ENCODE results near the gene TMEM51. TPM values are rescaled to one million over a fixed set of nuclear protein-coding genes. Genes with fewer than 3 reads are reported as not detected.
"Not testable (repeated sequence)": the region's sequence is repeated elsewhere in the genome, so short reads cannot be mapped to it uniquely, and the experiment has no call there.

TMEM51 gene
- total RNA-seq, 1 donor from 2014 or later: 0.81 TPM

- H3K36me3 Mint-ChIP-seq (ENCODE audit: unreplicated experiment): no peaks in the 10 kb centered on the region
- peaks cover 6% of the 10 kb centered on the region for H3K27me3 Mint-ChIP-seq (ENCODE audit: unreplicated experiment)
- no peaks in the 10 kb centered on the region for H3K9me3 Mint-ChIP-seq (ENCODE audit: unreplicated experiment)
- H3K4me3 Mint-ChIP-seq (ENCODE audit: unreplicated experiment): no peak overlapping the region
- no peak overlapping the region for H3K27ac Mint-ChIP-seq (ENCODE audit: unreplicated experiment)
- no peak for TF ChIP-seq CTCF (IDR thresholded peaks at IDR 0.05)
- H3K4me1 Mint-ChIP-seq (ENCODE audit: unreplicated experiment): peaks cover 18% of the 10 kb centered on the region
- DNase-seq (ENCODE audit: extremely low spot score, unreplicated experiment): no peak
Measured at GRCh38 chr1:15173863-15174614, 20.5 kb downstream of the TMEM51 start.

GRCh38 chr1:15174615-15174983 lies 21.1 kb downstream of the TMEM51 start:
- peaks cover 23% of the 10 kb centered on the region for H3K4me1 Mint-ChIP-seq (ENCODE audit: unreplicated experiment)
- H3K36me3 Mint-ChIP-seq (ENCODE audit: unreplicated experiment): no peaks in the 10 kb centered on the region
- DNase-seq (ENCODE audit: extremely low spot score, unreplicated experiment): no peak
- no peak for TF ChIP-seq CTCF (IDR thresholded peaks at IDR 0.05)
- no peaks in the 10 kb centered on the region for H3K9me3 Mint-ChIP-seq (ENCODE audit: unreplicated experiment)
- peaks cover 6% of the 10 kb centered on the region for H3K27me3 Mint-ChIP-seq (ENCODE audit: unreplicated experiment)
- no peak overlapping the region for H3K27ac Mint-ChIP-seq (ENCODE audit: unreplicated experiment)
- no peak overlapping the region for H3K4me3 Mint-ChIP-seq (ENCODE audit: unreplicated experiment)

GRCh38 chr1:15175324-15176094 lies 22.0 kb downstream of the TMEM51 start:
- H3K4me3 Mint-ChIP-seq (ENCODE audit: unreplicated experiment); H3K27ac Mint-ChIP-seq (ENCODE audit: unreplicated experiment); H3K36me3 Mint-ChIP-seq (ENCODE audit: unreplicated experiment); H3K27me3 Mint-ChIP-seq (ENCODE audit: unreplicated experiment); DNase-seq (ENCODE audit: extremely low spot score, unreplicated experiment); H3K9me3 Mint-ChIP-seq (ENCODE audit: unreplicated experiment): not testable (repeated sequence)
- peaks cover 25% of the 10 kb centered on the region for H3K4me1 Mint-ChIP-seq (ENCODE audit: unreplicated experiment)

GRCh38 chr1:15176120-15176519 lies 22.6 kb downstream of the TMEM51 start:
- peaks cover 6% of the 10 kb centered on the region for H3K27me3 Mint-ChIP-seq (ENCODE audit: unreplicated experiment)
- no peak overlapping the region for H3K4me3 Mint-ChIP-seq (ENCODE audit: unreplicated experiment)
- no peaks in the 10 kb centered on the region for H3K36me3 Mint-ChIP-seq (ENCODE audit: unreplicated experiment)
- H3K9me3 Mint-ChIP-seq (ENCODE audit: unreplicated experiment): no peaks in the 10 kb centered on the region
- peaks cover 25% of the 10 kb centered on the region for H3K4me1 Mint-ChIP-seq (ENCODE audit: unreplicated experiment)
- no peak for TF ChIP-seq CTCF (IDR thresholded peaks at IDR 0.05)
- H3K27ac Mint-ChIP-seq (ENCODE audit: unreplicated experiment): no peak overlapping the region
- no peak for DNase-seq (ENCODE audit: extremely low spot score, unreplicated experiment)

GRCh38 chr1:15176898-15177665 lies 23.5 kb downstream of the TMEM51 start:
- H3K27ac Mint-ChIP-seq (ENCODE audit: unreplicated experiment): no peak overlapping the region
- H3K27me3 Mint-ChIP-seq (ENCODE audit: unreplicated experiment): peaks cover 6% of the 10 kb centered on the region
- H3K4me3 Mint-ChIP-seq (ENCODE audit: unreplicated experiment): no peak overlapping the region
- no peak for DNase-seq (ENCODE audit: extremely low spot score, unreplicated experiment)
- H3K36me3 Mint-ChIP-seq (ENCODE audit: unreplicated experiment): no peaks in the 10 kb centered on the region
- no peaks in the 10 kb centered on the region for H3K9me3 Mint-ChIP-seq (ENCODE audit: unreplicated experiment)
- TF ChIP-seq CTCF (IDR thresholded peaks at IDR 0.05): no peak
- peaks cover 24% of the 10 kb centered on the region for H3K4me1 Mint-ChIP-seq (ENCODE audit: unreplicated experiment)
